ENCODE measurements around the gene CCDC116. TPM values are rescaled to one million over a fixed set of nuclear protein-coding genes. Genes with fewer than 3 reads are reported as not detected.
A peak's percentile ranks its signal among the peaks of the same experiment; 100 is the strongest.
"Not testable (repeated sequence)": the region's sequence is repeated elsewhere in the genome, so short reads cannot be mapped to it uniquely, and the experiment has no call there.

The CCDC116 gene
- total RNA-seq, 2 donors from 2014 or later, result 2.0 to 2.5 TPM

DNA sequence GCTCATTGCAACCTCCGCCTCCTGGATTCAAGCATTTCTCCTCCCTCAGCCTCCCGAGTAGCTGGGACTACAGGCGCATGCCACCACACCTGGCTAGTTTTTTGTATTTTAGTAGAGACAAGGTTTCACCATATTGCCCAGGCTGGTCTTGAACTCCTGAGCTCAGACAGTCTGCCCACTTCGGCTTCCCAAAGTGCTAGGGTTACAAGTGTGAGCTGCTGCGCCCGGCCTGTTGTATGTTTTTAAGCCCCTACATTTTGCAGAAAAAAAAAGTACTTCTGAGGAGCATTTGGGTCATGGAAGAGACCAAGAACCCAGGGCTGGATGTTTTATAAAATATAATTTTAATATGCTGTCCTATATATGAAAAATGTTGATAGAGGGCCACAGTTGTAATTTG lies 15.2 kb upstream of the CCDC116 start:
- not testable (repeated sequence) for H3K9me3 Mint-ChIP-seq; H3K36me3 Mint-ChIP-seq; ATAC-seq; H3K27me3 Mint-ChIP-seq; DNase-seq (ENCODE audit: low spot score); H3K4me3 Mint-ChIP-seq
- Mint-ChIP-seq H3K27ac (peak overlapping the region; percentile 37 to 79), H3K4me1 (ENCODE audit: low read depth in 2 of 2) (peaks cover 16 to 44% of the 10 kb centered on the region in 2 donors)

DNA sequence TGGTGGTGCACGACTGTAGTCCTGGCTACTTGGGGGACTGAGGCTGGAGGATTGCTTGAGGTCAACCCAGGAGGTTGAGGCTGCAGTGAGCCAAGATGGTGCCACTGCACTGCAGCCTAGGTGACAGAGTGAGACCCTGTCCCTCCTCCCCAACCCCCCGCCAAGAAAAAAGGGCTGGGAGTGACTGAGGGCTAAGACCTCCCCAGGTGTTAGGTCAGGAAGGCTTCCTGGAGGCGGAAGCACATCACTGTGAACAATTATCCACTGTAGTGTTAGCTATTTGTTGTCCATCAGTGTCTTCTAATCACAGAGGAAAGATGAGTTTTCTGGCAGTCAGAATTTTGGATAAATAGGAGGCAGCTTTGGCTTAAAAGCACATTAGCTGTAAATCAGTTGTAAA lies 11.5 kb upstream of the CCDC116 start:
- Mint-ChIP-seq H3K27ac (peak overlapping the region; percentile 51 to 75), H3K27me3 (no peaks in the 10 kb centered on the region), H3K4me1 (ENCODE audit: low read depth in 2 of 2) (peaks cover 20 to 46% of the 10 kb centered on the region in 2 donors), H3K9me3 (no peaks in the 10 kb centered on the region), H3K4me3 (no peak overlapping the region), H3K36me3 (no peaks in the 10 kb centered on the region)
- DNase-seq (ENCODE audit: low spot score) (no peak), ATAC-seq (no peak)

DNA sequence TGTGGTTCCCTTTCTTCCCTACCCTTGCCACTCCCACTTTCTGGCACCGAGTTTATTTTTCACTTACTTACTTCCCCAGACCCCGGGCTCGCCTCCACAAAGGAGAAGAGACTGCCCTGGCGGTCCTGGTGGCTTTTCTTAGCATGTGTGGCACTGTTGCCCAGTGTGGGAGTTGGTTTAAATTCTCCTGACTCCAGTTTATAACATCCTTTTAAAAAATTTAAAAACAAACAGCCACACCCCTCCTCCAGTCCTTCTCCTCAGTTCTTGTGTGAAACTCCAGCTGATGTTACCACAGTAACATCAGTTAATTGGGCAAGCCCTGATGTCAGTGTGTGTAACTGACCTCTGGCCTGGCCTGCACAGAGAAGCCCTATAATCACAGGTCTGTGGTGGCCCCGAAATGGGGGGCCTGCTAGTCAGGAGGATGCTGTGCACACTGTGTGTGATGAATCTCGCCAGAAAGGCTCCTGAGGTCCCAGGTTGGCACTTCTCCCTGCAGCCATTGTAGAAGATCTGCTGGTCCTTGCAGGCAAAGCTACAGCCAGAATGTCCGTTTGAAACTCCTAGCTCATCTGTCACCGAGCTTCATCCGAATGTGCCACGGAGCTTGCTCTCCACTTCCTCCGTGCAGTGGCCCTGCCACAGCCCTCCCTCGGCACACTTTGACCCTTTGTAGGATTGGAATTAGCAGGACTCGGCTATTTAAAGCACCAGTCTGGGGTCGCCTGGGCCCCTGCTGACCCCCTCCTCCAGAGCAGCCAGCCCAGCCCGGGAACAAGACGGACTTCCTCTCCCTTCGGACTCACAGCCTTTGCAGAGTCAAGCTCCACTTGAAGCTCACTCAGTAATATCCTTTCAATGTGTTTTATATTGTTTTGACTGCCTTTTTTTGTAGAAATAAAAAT lies 10.3 kb upstream of the CCDC116 start:
- no peaks in the 10 kb centered on the region for H3K27me3 Mint-ChIP-seq
- H3K27ac Mint-ChIP-seq, result peak overlapping the region; percentile 51 to 75
- DNase-seq (ENCODE audit: low spot score) (no peak), ATAC-seq (no peak)
- peaks cover 23 to 53% of the 10 kb centered on the region in 2 donors for H3K4me1 Mint-ChIP-seq (ENCODE audit: low read depth in 2 of 2)
- no peaks in the 10 kb centered on the region for H3K9me3 Mint-ChIP-seq
- no peaks in the 10 kb centered on the region for H3K36me3 Mint-ChIP-seq
- H3K4me3 Mint-ChIP-seq, result no peak overlapping the region

DNA sequence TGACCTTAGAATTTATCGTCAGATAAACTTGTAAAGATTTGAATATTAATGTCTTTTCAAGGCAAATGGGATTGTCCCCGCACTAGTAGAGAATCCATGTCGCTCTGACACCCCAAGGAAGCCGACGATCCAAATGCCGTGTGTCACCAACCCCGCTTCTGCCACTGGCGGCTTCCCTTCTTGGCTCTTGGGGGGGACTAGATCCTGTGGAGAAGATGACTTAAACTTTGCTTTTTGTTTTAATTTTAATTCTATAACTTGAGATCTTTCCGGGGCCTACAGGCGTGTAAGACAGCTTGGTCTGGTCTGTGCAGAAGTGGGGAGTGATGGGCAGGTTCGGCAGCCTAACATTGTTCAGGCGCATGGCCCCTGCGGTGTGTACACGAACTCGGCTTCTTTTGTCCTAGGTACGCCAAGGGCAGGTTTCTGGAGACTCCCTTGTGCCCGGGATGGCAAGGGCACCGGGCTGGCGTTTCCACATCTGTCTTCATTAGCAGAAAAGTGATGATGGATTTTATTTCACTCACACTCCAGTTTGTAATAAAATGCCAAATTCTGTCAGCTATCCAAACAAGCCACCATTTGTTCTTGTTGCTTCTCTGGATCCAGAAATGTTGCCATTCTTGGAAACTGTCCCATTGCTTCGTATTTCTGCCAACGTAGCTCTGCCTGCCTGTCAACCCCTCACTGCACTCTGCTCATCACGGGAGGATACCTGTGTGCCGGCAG lies 9.5 kb upstream of the CCDC116 start:
- Mint-ChIP-seq H3K27ac (peak overlapping the region; percentile 58 to 75), H3K4me3 (no peak overlapping the region)
- no peak for DNase-seq (ENCODE audit: low spot score)

DNA sequence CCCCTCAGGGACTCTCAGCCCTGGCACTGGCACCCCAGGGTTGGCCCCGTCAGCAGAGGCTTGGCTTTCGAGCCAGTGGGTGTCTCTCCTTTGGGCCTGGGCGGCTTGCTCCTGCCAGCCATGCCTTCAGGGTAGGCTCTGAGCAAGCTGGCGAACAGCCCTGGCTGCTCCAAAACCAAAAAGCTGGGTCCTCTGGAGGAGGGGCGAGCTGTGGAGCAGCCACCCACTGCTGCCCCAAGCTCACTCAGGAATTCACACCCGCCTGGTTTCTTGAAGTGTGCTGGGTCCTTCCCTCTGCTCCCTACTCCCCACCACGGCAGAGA lies 9.0 kb upstream of the CCDC116 start:
- H3K36me3 Mint-ChIP-seq, result no peaks in the 10 kb centered on the region
- no peaks in the 10 kb centered on the region for H3K27me3 Mint-ChIP-seq
- peaks cover 31 to 59% of the 10 kb centered on the region in 2 donors for H3K4me1 Mint-ChIP-seq (ENCODE audit: low read depth in 2 of 2)
- peak overlapping the region; percentile 43 to 58 for H3K27ac Mint-ChIP-seq
- DNase-seq (ENCODE audit: low spot score), result no peak
- H3K9me3 Mint-ChIP-seq, result no peaks in the 10 kb centered on the region
- H3K4me3 Mint-ChIP-seq, result no peak overlapping the region
- ATAC-seq, result no peak

More for the DNA sequence above, 9.5 kb upstream of the CCDC116 start:
- no peaks in the 10 kb centered on the region for H3K9me3 Mint-ChIP-seq
- no peak for ATAC-seq
- H3K4me1 Mint-ChIP-seq (ENCODE audit: low read depth in 2 of 2), result peaks cover 26 to 56% of the 10 kb centered on the region in 2 donors
- H3K27me3 Mint-ChIP-seq, result no peaks in the 10 kb centered on the region
- H3K36me3 Mint-ChIP-seq, result no peaks in the 10 kb centered on the region

DNA sequence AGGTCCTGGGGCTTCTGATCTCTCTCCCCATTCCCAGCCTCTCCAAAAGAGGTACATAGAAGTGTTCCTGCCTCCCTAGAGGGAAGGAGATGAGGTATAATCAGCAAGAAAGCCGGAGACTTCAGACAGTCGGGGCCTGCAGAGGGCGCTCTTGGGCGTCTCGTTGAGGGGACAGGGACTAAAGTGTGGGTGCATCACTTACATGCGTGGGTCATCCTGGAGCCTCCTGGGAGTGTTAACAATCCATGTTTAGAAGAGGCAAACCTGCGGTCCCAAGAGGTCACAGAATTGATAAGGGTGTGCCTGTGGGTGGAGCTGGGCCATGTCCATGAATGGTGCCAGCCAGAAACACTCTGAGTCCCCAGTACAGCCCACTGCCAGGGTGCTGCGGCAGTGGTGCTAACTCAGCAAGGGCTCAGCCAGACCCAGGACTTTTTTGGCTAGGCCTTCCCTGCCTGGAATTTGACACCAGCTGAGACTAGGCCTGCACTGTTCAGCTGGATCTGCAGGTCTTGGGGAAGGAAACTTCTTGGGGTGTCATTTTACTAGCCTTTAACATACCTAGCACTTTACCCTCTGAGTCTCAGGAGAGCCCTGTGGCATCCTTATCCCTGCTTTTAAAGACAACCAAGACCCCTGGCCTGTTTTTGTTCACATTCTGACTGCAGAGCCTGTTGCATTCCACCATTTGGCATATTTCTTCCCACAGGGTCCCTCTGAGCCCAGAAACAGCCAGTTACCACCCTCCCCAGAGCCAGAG lies 8.3 kb upstream of the CCDC116 start:
- H3K27ac Mint-ChIP-seq, result peak overlapping the region; percentile 58 to 60
- ATAC-seq, result no peak
- no peak for DNase-seq (ENCODE audit: low spot score)
- no peak overlapping the region for H3K4me3 Mint-ChIP-seq
- peaks cover 31 to 56% of the 10 kb centered on the region in 2 donors for H3K4me1 Mint-ChIP-seq (ENCODE audit: low read depth in 2 of 2)
- H3K27me3 Mint-ChIP-seq, result no peaks in the 10 kb centered on the region
- H3K9me3 Mint-ChIP-seq, result no peaks in the 10 kb centered on the region
- H3K36me3 Mint-ChIP-seq, result no peaks in the 10 kb centered on the region

DNA sequence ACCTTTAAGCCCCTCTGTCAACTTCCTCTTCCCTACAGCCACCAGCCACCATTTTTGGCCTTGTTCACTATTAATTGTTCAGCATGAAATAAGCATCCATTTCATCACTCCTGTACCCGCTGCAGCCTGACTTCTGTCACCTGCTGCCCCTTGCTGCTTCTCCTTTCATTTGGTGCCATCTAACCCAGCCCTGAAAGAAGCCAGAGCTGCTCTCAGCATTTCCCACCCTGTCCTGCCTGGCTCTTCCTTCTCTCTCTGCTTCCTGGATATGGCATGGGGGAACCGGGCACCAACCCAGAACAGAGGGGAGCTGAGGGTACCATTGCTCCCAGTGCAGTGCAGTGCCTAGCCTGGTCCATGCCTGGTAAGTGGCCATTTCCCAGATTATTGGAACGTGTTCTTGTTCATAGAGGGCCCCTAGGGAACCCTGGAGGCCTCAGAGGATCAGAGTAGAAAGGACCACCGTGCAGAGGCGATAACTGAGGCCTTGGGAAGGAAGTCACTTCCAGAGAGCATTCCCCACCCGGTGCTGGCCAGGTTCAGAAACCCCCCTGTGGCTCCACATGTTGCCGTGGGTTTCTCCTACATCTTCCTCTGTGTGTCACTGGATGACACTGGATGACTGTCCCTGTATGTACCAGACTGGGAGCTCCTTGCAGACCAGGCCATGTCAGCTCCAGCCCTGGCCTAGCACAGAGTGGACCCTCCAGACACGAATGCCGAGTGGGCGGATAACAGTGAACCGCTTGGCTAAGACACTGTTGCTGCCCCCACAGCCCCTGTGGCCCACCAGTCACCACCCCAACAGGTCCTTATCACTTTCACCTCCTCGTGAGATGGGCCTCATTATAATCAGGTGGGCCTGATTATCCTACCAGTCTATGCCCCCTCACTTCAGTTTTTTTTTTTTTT lies 7.4 kb upstream of the CCDC116 start:
- Mint-ChIP-seq H3K27me3 (no peaks in the 10 kb centered on the region), H3K9me3 (no peaks in the 10 kb centered on the region), H3K4me1 (ENCODE audit: low read depth in 2 of 2) (peaks cover 29 to 50% of the 10 kb centered on the region in 2 donors), H3K27ac (peak overlapping the region; percentile 58 to 60), H3K36me3 (no peaks in the 10 kb centered on the region), H3K4me3 (no peak overlapping the region)
- no peak for ATAC-seq
- DNase-seq (ENCODE audit: low spot score), result no peak

DNA sequence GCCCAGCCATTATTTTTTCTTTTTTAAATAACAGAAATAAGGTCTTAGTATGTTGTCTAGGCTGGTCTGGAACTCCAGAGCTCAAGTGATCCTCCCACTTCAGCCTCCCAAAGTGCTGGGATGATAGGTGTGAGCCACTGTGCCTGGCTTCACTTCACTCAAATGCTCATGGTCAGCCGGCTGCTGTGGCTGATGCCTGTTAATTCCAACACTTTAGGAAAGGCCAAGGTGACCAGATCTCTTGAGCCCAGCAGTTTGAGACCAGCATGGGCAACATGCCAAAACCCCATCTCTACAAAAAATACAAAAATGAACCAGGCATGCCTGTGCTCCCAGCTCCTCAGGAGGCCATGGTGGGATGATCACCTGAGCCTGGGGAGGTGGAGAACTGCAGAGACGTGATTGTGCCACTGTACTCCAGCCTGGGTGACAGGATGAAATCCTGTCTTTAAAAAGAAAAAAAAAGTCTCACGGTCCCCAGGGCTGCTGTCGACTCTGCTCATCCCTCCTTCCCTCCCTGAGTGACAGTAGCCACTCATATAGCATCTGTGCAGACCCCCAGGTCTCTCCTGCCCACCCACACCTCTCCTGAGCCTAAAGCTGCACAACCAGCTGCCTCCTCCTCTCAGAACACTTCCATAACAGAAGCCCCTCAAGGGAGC lies 6.4 kb upstream of the CCDC116 start:
- Mint-ChIP-seq H3K9me3 (no peaks in the 10 kb centered on the region), H3K27me3 (no peaks in the 10 kb centered on the region), H3K27ac (peak overlapping the region; percentile 58 to 60), H3K4me1 (ENCODE audit: low read depth in 2 of 2) (peaks cover 25 to 49% of the 10 kb centered on the region in 2 donors), H3K4me3 (peak overlapping the region; percentile 48), H3K36me3 (no peaks in the 10 kb centered on the region)
- ATAC-seq (no peak), DNase-seq (ENCODE audit: low spot score) (peak; percentile 18)

DNA sequence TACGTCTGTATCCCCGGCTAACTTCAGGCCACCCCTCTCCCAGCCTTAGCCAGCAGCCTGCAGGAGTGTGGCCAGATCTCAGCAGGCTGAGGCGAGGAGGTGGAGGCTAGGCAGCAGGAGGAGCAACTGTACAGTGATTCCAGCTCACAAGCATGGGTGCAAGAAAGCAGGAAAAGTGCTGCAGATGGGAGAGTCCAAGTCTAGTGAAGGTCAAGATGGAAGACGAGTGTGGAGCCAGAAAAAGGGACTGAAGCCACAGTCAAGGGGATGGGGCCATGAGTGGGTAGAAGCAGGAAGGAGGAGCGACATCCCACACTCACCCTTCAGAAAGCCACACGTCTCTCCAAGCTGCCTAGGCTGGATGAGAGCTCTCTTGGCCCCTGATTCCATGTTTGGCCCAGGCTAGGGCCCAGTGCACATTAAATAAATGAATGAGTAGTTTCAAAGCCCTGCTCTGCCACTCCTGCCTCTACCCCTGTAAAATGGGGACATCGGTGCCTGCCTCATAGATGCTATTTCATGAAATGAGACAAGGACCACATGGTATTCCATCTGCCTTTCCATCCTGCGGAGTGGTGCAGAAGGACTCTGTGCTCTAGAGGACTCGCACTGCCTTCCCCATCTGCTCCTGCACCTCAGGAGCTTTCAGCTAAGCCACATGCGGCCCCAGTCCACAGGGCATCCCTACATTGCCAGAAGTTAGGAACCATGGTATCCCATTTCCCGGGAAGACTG lies 5.7 kb upstream of the CCDC116 start:
- Mint-ChIP-seq H3K4me1 (ENCODE audit: low read depth in 2 of 2) (peaks cover 25 to 49% of the 10 kb centered on the region in 2 donors), H3K9me3 (no peaks in the 10 kb centered on the region), H3K36me3 (no peaks in the 10 kb centered on the region), H3K27me3 (no peaks in the 10 kb centered on the region), H3K27ac (peak overlapping the region; percentile 58 to 60), H3K4me3 (peak overlapping the region; percentile 86)
- ATAC-seq, result no peak
- peak; percentile 35 for DNase-seq (ENCODE audit: low spot score)

DNA sequence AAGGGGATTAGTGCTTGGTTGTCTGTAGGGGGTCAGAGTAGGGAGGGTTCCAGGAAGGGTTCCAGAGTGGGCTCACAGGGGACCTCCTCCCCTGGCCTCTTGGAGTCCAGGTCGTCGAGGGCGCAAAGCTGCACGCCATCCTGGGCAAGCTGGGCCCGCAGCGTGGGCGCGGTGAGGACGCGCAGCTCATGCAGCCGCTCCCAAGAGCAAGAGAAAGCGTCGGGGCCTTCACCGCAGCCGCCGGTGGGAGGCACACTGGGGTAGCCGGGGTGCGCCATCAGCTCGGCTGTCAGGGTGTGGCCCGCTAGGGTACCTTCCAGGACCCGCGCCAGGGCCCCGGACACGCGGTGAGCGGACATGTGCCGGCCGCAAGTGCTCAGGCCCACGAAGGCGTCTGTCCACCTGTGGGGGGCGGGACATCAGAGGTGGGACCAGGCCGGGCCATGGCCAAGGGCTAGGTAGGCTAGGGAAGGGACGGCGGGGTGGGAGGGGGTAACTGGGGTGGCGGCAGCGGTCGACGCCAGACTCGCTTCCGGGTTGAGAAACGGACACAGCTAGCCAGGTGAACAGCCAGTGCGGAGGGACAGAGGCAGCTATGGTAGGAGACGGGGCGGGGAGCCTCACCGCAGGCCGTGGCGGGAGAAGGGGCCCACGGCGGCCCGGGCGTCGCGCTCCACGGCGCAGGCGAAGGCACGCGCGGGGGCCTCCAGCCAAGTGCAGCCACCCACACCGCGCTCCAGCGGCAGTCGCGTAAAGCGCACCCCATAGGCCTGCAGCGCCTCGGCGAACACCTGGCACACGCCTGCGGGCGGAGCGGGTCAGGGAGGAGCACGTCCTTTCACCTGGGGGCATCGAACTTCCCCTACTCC lies 3.9 kb upstream of the CCDC116 start:
- Mint-ChIP-seq H3K4me3 (peak overlapping the region; percentile 86), H3K9me3 (no peaks in the 10 kb centered on the region), H3K36me3 (no peaks in the 10 kb centered on the region), H3K4me1 (ENCODE audit: low read depth in 2 of 2) (peaks cover 20 to 48% of the 10 kb centered on the region in 2 donors), H3K27me3 (no peaks in the 10 kb centered on the region), H3K27ac (peak overlapping the region; percentile 80 to 82)
- ATAC-seq, result peak in 1 of 2 donors; percentile 0
- DNase-seq (ENCODE audit: low spot score), result peak; percentile 59

All from natural killer cell treated with Interleukin-12 subunit alpha and Interleukin-12 subunit beta and Interleukin-15 and Interleukin-18, amount 100 ng/mL, for 72 hours (primary cell).